Peyer's patch (tissue), 4 donors: ENCODE measurements around the gene ALDH1L1. TPM values are rescaled to one million over a fixed set of nuclear protein-coding genes. Genes with fewer than 3 reads are reported as not detected.

Experiments
- DNase-seq, 3 donors: peaks; one replicate each; pipeline ENCODE4 v3.0.0-alpha.2; 2017 to 2019
- H3K27ac ChIP-seq, 4 donors: fragments of 200-600 bp; sonication (generic); one replicate each; pipeline ENCODE4 v1.5.1; 2016 to 2019
- H3K27me3 ChIP-seq, 2 donors: fragments of 200-600 bp; sonication (generic); one replicate each; pipeline ENCODE4 v1.5.1; 2019
- H3K36me3 ChIP-seq, 3 donors: fragments of 200-600 bp; sonication (generic); one replicate each; pipeline ENCODE4 v1.5.1; 2016 to 2019
- H3K4me1 ChIP-seq, 4 donors: fragments of 200-600 bp; sonication (generic); one replicate each; pipeline ENCODE4 v1.5.1; 2016 to 2019
- H3K4me3 ChIP-seq, 4 donors: fragments of 200-600 bp; sonication (generic); 1 replicate in 3 of 4; 2 replicates in 1 of 4; pipeline ENCODE4 v1.5.1; 2016 to 2019; ENCODE audit warnings: mild to moderate bottlenecking in 1 of 4
- H3K9me3 ChIP-seq, 4 donors: fragments of 200-600 bp; sonication (generic); one replicate each; pipeline ENCODE4 v1.5.1; 2016 to 2019; ENCODE audit warnings: mild to moderate bottlenecking in 1 of 4
- POLR2A ChIP-seq, 2 donors: fragments of 450-650 bp; IDR thresholded peaks; one replicate each; pipeline ENCODE4 v1.5.1; 2017; ENCODE audit warnings: antibody characterized with exemption in 2 of 2, mild to moderate bottlenecking in 2 of 2, moderate library complexity in 2 of 2
- total RNA-seq, 4 donors: library from RNA; depleted of rRNA; stranded (reverse); fragments of >200 nt; gene quantifications; one replicate each; pipeline ENCODE4 v1.1.0, GENCODE V29; 2016
- TF ChIP-seq, protein P1 (sequence below), 6 experiments: fragments of 450-650 bp in 4 of 6; fragments of 200-600 bp in 2 of 6; sonication (generic) in 1 of 6; IDR thresholded peaks; one replicate each; pipeline ENCODE4 v1.5.1; 2017 to 2019; ENCODE audit warnings: antibody characterized with exemption in 6 of 6, mild to moderate bottlenecking in 3 of 6, moderate library complexity in 1 of 6

ALDH1L1 gene
- total RNA-seq, 4 donors from 2014 or later, result 2.0 to 14.2 (median 4.6) TPM

DNA sequence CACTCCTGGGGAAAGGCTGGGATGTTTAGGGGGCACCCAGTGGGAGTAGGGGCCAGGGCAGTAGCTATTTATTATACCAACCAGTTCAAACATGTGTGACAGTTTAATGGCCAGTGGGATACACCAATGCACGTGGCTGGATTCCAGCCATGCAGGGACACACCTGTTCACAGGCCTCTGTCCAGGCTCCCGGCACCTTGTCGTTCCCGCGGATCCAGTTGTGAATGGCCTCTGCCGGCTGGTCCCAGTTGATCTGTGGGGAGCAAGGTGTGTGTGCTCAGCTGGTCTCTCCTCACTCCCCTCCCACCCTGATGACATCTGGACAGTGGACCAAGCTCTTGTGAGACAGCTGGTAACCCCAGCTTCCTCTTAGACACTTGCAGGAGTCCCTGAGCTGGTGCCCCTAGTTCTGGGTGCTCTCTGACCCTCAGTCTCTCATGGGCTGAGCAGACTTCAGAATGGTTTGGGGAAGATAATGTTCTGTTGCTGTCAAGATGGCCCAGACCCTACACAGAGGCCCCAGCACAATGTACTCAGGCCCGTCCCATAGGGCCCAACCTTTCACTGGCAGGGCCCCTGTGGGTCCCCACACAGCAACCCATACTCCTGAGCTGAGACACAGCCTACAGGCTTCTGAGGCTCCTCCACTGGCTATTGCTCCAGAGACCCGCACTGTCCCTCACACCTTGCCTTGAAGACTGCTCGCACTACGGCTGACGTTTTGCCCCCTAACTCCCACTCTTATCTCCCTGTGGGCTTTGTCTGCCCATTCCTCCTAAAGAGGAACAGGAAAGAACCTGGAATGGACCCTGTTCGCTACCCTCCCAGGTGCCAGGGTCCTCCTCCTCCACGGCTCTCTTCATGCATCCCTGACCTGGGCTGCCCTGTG, 25.8 kb downstream of the ALDH1L1 start:
- TF ChIP-seq, protein P1, sequence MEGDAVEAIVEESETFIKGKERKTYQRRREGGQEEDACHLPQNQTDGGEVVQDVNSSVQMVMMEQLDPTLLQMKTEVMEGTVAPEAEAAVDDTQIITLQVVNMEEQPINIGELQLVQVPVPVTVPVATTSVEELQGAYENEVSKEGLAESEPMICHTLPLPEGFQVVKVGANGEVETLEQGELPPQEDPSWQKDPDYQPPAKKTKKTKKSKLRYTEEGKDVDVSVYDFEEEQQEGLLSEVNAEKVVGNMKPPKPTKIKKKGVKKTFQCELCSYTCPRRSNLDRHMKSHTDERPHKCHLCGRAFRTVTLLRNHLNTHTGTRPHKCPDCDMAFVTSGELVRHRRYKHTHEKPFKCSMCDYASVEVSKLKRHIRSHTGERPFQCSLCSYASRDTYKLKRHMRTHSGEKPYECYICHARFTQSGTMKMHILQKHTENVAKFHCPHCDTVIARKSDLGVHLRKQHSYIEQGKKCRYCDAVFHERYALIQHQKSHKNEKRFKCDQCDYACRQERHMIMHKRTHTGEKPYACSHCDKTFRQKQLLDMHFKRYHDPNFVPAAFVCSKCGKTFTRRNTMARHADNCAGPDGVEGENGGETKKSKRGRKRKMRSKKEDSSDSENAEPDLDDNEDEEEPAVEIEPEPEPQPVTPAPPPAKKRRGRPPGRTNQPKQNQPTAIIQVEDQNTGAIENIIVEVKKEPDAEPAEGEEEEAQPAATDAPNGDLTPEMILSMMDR (IDR thresholded peaks at IDR 0.05), result no peak
- TF ChIP-seq POLR2A (IDR thresholded peaks at IDR 0.05), result no peak
- Histone ChIP-seq H3K4me3 (no peak overlapping the region), H3K27ac (no peak overlapping the region), H3K27me3 (no peaks in the 10 kb centered on the region), H3K36me3 (no peaks in the 10 kb centered on the region), H3K4me1 (no peaks in the 10 kb centered on the region), H3K9me3 (no peaks in the 10 kb centered on the region)
- DNase-seq, result peak in 2 of 3 donors; percentile 11 to 35

DNA sequence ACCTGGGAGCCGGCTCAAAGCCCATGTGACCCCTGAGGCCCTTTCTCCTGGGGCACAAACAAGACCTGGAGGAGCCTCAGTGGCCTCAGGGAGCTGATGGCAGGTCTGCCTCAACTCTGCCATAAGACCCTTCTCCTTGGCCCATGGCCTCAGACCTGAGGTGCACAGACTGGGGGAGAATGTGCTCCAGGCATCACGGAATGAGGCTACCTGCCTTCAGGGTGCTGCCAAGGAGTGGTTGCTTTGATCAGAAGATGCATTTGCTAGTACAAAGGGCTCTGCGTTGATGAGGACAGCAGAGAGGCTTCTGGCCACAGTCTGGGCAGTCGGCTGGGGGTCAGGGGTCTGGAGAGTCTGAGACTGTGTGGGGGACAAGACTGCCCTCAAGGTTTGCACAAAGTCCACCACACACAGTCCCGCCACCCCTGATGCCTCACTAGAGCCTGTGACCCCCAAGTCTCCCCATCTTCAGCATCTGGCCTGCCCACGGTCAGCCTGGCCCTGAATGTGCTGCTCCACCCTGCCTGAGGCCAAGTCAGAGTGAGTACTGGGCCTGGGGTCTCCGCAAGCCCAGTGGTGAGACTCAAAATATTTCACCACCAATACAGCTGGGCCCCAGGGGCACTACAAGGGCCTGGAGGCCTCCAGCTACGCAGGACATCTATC, 26.6 kb downstream of the ALDH1L1 start:
- Histone ChIP-seq H3K27me3 (no peaks in the 10 kb centered on the region), H3K27ac (no peak overlapping the region), H3K9me3 (no peaks in the 10 kb centered on the region), H3K36me3 (no peaks in the 10 kb centered on the region), H3K4me3 (no peak overlapping the region), H3K4me1 (no peaks in the 10 kb centered on the region)
- peak in 1 of 3 donors; percentile 9 for DNase-seq
- TF ChIP-seq POLR2A (IDR thresholded peaks at IDR 0.05), result no peak
- TF ChIP-seq, protein P1 (IDR thresholded peaks at IDR 0.05), result no peak

DNA sequence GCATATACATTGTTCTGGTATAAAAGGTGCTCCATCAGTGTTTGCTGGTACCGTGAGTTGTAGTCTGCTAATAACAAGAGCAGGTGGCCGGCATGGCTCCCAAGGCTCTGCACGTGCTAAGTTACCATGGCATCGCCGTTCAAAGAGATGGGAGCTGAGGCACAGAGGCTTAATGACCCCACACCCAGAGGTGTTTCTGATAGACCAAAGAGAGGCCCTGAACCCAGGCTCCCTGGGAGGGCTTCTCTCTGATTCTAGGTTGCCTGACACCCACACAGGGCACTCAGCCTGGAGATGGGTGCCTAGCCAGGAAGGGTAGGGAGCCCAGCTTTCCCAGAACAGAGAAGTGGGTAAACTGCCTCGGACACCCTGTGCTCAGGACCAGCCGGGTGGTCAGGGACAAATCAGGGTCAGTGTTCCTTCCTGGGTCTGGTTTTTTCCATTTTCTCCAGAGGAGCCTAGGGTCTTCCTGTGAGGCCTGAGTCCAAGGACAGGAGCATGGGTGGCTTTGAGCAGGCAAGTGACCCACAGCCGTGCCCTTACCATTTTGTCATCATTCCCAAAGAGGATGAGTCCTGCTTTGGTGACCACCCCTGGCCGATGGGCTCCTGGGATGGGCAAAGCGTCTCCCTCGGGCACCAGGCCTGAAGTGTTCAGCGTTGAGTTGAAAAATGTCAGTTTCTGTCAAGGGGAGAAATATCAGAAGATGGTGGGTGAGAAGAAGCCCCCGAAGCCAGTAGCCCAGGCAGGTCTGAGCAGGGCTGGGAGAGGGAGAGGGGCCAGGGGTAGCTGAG, 27.3 kb downstream of the ALDH1L1 start:
- H3K4me1 ChIP-seq, result no peaks in the 10 kb centered on the region
- H3K27ac ChIP-seq, result no peak overlapping the region
- no peaks in the 10 kb centered on the region for H3K27me3 ChIP-seq
- no peak overlapping the region for H3K4me3 ChIP-seq
- peak in 2 of 3 donors; percentile 8 to 28 for DNase-seq
- no peaks in the 10 kb centered on the region for H3K36me3 ChIP-seq
- no peaks in the 10 kb centered on the region for H3K9me3 ChIP-seq
- TF ChIP-seq, protein P1 (IDR thresholded peaks at IDR 0.05), result no peak
- no peak for TF ChIP-seq POLR2A (IDR thresholded peaks at IDR 0.05)

DNA sequence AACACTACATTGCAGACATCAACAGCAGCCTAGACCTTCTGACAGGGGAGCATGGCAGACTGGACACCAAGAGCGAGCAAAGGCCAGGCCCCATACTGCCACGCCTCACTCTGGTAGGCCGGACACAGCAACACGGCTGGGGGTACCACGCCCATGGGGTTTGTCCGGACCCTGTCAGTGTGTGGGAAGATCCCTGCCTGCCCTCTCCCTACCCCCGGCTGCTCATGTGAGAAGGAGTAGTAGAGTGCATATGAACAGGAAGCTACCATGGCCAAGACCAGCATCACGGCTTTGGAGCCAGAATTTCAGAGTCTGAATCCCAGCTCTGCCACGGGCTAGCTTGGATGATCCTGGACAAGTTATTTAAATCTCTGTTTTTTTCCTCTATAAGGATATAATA, 27.9 kb downstream of the ALDH1L1 start:
- Histone ChIP-seq H3K27me3 (no peaks in the 10 kb centered on the region), H3K4me3 (no peak overlapping the region), H3K36me3 (no peaks in the 10 kb centered on the region), H3K4me1 (no peaks in the 10 kb centered on the region), H3K9me3 (no peaks in the 10 kb centered on the region), H3K27ac (no peak overlapping the region)
- TF ChIP-seq, protein P1 (IDR thresholded peaks at IDR 0.05), result no peak
- no peak for TF ChIP-seq POLR2A (IDR thresholded peaks at IDR 0.05)
- DNase-seq, result peak in 2 of 3 donors; percentile 8 to 16

DNA sequence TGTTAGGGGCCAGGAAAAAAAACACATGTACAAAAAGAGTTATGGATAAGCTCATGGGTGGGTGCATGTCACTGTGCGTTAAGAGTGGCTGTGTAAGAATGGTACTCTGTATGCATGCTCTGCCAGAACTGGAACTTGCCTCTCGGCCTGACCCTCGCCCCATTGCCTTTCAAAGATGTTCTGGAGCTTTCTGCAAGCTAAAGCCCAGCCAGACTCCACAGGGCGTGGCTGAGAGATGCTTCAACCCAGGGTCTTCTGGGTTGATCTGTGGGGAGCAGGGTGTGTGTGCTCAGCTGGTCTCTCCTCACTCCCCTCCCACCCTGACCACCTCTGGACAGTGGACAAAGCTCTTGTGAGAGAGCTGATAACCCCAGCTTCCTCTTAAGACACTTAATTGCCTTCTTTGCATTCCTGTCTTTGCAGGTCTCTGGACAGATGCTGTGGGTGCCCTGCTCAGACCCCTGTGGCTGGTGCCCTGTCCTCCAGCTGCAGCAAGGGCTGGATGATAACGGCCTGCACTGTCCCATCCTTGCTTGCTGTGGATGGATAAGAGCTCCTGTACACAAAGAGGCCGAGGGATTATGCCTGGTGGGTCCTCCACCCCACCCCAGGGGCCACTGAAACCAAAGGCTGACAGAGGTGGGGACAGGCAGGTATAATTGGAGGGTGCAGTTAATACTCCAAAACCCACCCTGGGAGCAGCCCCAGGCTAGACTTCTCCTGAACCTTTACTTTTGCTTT, 28.7 kb downstream of the ALDH1L1 start:
- Histone ChIP-seq H3K27ac (no peak overlapping the region), H3K4me1 (no peaks in the 10 kb centered on the region), H3K27me3 (no peaks in the 10 kb centered on the region), H3K9me3 (no peaks in the 10 kb centered on the region), H3K4me3 (no peak overlapping the region), H3K36me3 (no peaks in the 10 kb centered on the region)
- TF ChIP-seq, protein P1 (IDR thresholded peaks at IDR 0.05), result no peak
- no peak for TF ChIP-seq POLR2A (IDR thresholded peaks at IDR 0.05)
- DNase-seq, result peak; percentile 1 to 27 (median 16)
